ENCODE results near the gene VPS13A.

Gene VPS13A

GRCh38 chr9:77375956-77376532 lies 198.7 kb downstream of the VPS13A start:
- peaks cover 0 to 9% of the 10 kb centered on the region in 2 experiments; a peak in 2 of 3 replicates for H3K36me3 ChIP-seq (ENCODE audit: control insufficient read depth in 2 of 2, insufficient read depth in 1 of 2, low read length in 2 of 2)
- no peak overlapping the region for H3K27ac ChIP-seq (ENCODE audit: extremely low read depth, low read depth, low read length)
- ChIA-PET CTCF (interaction anchor here (0.7 to 1.2 kb wide), 2 partner anchors 56 to 107 kb away, joined by 3 to 5 read pairs; no protein-coding TSS in a partner anchor), POLR2A (interaction anchor here (0.8 kb wide), 1 partner anchor 209 kb away, joined by 3 read pairs; no protein-coding TSS in a partner anchor)
- no peak overlapping the region for H3K4me3 ChIP-seq (ENCODE audit: low read depth, low read length)
- H3K4me1 ChIP-seq (ENCODE audit: control insufficient read depth, insufficient read depth, low read length) = no peaks in the 10 kb centered on the region
- H3K9me3 ChIP-seq (ENCODE audit: control insufficient read depth, insufficient read depth, low read depth, low read length) = no peaks in the 10 kb centered on the region
- TF ChIP-seq PRDM2 (tag by site-specific recombination; IDR thresholded peaks at IDR 0.05; ENCODE audit: borderline replicate concordance) (no peak), ZNF561 (tag by site-specific recombination; IDR thresholded peaks at IDR 0.05; ENCODE audit: borderline replicate concordance) (no peak), TSHZ1 (tag by site-specific recombination; IDR thresholded peaks at IDR 0.05; ENCODE audit: borderline replicate concordance) (no peak), ZNF621 (tag by site-specific recombination; IDR thresholded peaks at IDR 0.05) (no peak)

GRCh38 chr9:77384406-77384805 lies 207.1 kb downstream of the VPS13A start:
- Histone ChIP-seq H3K27ac (ENCODE audit: extremely low read depth, low read depth, low read length) (no peak overlapping the region), H3K4me3 (ENCODE audit: low read depth, low read length) (no peak overlapping the region), H3K4me1 (ENCODE audit: control insufficient read depth, insufficient read depth, low read length) (no peaks in the 10 kb centered on the region), H3K36me3 (ENCODE audit: control insufficient read depth in 2 of 2, insufficient read depth in 1 of 2, low read length in 2 of 2) (peaks cover 14% of the 10 kb centered on the region in 2 experiments; a peak in 2 of 3 replicates), H3K9me3 (ENCODE audit: control insufficient read depth, insufficient read depth, low read depth, low read length) (no peaks in the 10 kb centered on the region)
- ChIA-PET CTCF (interaction anchor here (0.6 kb wide), 1 partner anchor 735 kb away, joined by 3 read pairs; no protein-coding TSS in a partner anchor), POLR2A (interaction anchor here (0.6 kb wide), 1 partner anchor 45 kb away, joined by 3 read pairs; no protein-coding TSS in a partner anchor)
- TF ChIP-seq ZNF335 (tag by site-specific recombination; conservative IDR thresholded peaks at IDR 0.05) = no peak
- TF ChIP-seq, protein P1, sequence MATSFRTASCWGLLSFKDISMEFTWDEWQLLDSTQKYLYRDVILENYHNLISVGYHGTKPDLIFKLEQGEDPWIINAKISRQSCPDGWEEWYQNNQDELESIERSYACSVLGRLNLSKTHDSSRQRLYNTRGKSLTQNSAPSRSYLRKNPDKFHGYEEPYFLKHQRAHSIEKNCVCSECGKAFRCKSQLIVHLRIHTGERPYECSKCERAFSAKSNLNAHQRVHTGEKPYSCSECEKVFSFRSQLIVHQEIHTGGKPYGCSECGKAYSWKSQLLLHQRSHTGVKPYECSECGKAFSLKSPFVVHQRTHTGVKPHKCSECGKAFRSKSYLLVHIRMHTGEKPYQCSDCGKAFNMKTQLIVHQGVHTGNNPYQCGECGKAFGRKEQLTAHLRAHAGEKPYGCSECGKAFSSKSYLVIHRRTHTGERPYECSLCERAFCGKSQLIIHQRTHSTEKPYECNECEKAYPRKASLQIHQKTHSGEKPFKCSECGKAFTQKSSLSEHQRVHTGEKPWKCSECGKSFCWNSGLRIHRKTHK (tag by site-specific recombination; IDR thresholded peaks at IDR 0.05) = no peak
- no peak for TF ChIP-seq ZIC2 (tag by site-specific recombination; IDR thresholded peaks at IDR 0.05)
- TF ChIP-seq MZF1 (tag by site-specific recombination; IDR thresholded peaks at IDR 0.05; ENCODE audit: borderline replicate concordance) = no peak
- no peak for TF ChIP-seq KLF8 (tag by site-specific recombination; IDR thresholded peaks at IDR 0.05)
- no peak for TF ChIP-seq SALL2 (tag by site-specific recombination; IDR thresholded peaks at IDR 0.05; ENCODE audit: borderline replicate concordance)
- no peak for TF ChIP-seq EGR2 (tag by site-specific recombination; IDR thresholded peaks at IDR 0.05; ENCODE audit: low read depth)
- TF ChIP-seq ZNF521 (tag by site-specific recombination; IDR thresholded peaks at IDR 0.05) = no peak
- TF ChIP-seq, protein P2, sequence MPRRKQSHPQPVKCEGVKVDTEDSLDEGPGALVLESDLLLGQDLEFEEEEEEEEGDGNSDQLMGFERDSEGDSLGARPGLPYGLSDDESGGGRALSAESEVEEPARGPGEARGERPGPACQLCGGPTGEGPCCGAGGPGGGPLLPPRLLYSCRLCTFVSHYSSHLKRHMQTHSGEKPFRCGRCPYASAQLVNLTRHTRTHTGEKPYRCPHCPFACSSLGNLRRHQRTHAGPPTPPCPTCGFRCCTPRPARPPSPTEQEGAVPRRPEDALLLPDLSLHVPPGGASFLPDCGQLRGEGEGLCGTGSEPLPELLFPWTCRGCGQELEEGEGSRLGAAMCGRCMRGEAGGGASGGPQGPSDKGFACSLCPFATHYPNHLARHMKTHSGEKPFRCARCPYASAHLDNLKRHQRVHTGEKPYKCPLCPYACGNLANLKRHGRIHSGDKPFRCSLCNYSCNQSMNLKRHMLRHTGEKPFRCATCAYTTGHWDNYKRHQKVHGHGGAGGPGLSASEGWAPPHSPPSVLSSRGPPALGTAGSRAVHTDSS (tag by site-specific recombination; IDR thresholded peaks at IDR 0.05) = peak; percentile 87

Data from HEK293 (cell line).